ENCODE results near the gene SMTNL1. TPM values are rescaled to one million over a fixed set of nuclear protein-coding genes. Genes with fewer than 3 reads are reported as not detected.

Gene SMTNL1
- total and polyA plus RNA-seq, 9 of the 15 experiments (the other 6 are each of a cell fraction or from before 2014, with no cell fraction given), result not detected

- TF ChIP-seq ZNF740 (CRISPR knock-in tag; IDR thresholded peaks at IDR 0.05), result no peak
- no peak for TF ChIP-seq ZNF740 (tag; IDR thresholded peaks at IDR 0.05)
- no peak for TF ChIP-seq CBFA2T2 (conservative IDR thresholded peaks at IDR 0.05)
- TF ChIP-seq ZKSCAN3 (CRISPR knock-in tag; IDR thresholded peaks at IDR 0.05), result no peak
- no peak for TF ChIP-seq ATF7 (IDR thresholded peaks at IDR 0.05)
Measured at GRCh38 chr11:57543593-57543992, 6.2 kb downstream of the SMTNL1 start (continued).

- in situ Hi-C loops (cut with MboI), result no loop called here
- FAIRE-seq, result no peak
- no peaks in the 10 kb centered on the region for H3K9me3 ChIP-seq (replicated peaks; ENCODE audit: control insufficient read depth, insufficient read depth, low read depth, low read length)
- ChIA-PET POLR2A (interaction anchor here (0.6 to 1.2 kb wide), 3 partner anchors 9 to 53 kb away, joined by 3 read pairs; partner anchors contain the start of gene UBE2L6), CTCF (ENCODE audit: low intra/inter-chr PET ratio) (no interaction called here)
- H3K9me1 ChIP-seq (ENCODE audit: control insufficient read depth, insufficient read depth, low read length), result no peaks in the 10 kb centered on the region
- no peak overlapping the region for H3K9ac ChIP-seq (ENCODE audit: insufficient read depth in 1 of 2, low read depth in 2 of 2, low read length in 2 of 2)
- intact Hi-C loops (cut with micrococcal nuclease), result no loop called here
- no peak overlapping the region for H3K27ac ChIP-seq (ENCODE audit: extremely low read depth, low read depth, low read length)
- WGBS (ENCODE audit: insufficient coverage, low coverage, missing lambda C conversion rate), result 9% methylated on average over 4 of the region's 6 CpGs
- H3K4me2 ChIP-seq (ENCODE audit: insufficient read depth, low read length), result no peak overlapping the region
- H3K4me1 ChIP-seq (replicated peaks in 1 of 2; ENCODE audit: control insufficient read depth in 2 of 2, insufficient read depth in 2 of 2, low read length in 2 of 2), result peaks cover 6 to 9% of the 10 kb centered on the region in 2 experiments; a peak in 4 of 5 replicates
- no TSS peak for BruUV-seq (replicated peaks)
- no peaks in the 10 kb centered on the region for H3K36me3 ChIP-seq (ENCODE audit: control insufficient read depth, insufficient read depth, low read length)
- no peaks in the 10 kb centered on the region for H4K20me1 ChIP-seq (replicated peaks; ENCODE audit: control insufficient read depth, insufficient read depth, low read length)
- peaks cover 0 to 14% of the 10 kb centered on the region in 2 experiments; a peak in 2 of 5 replicates for H3K27me3 ChIP-seq (ENCODE audit: control insufficient read depth in 2 of 2, insufficient read depth in 2 of 2, low read length in 2 of 2)
- H3K79me2 ChIP-seq (ENCODE audit: control insufficient read depth, insufficient read depth, low read length), result no peaks in the 10 kb centered on the region
- DNase-seq (ENCODE audit: extremely low read depth in 1 of 4, low spot score in 3 of 4), result no peak
- H2AFZ ChIP-seq (ENCODE audit: low read depth, low read length), result no peak overlapping the region
- TF ChIP-seq E2F5 (CRISPR knock-in tag; IDR thresholded peaks at IDR 0.05), result no peak
- no peak for TF ChIP-seq CEBPG (CRISPR knock-in tag; IDR thresholded peaks at IDR 0.05)
- TF ChIP-seq CEBPG (tag; conservative IDR thresholded peaks at IDR 0.05 in 1 of 2, IDR thresholded peaks at IDR 0.05 in 1 of 2), result peak; percentile 22 to 54; a peak in 2 of 4 replicates
- peak; percentile 46 for TF ChIP-seq ZNF384 (IDR thresholded peaks at IDR 0.05; ENCODE audit: low read depth, low read length)
- TF ChIP-seq CEBPB (tag; IDR thresholded peaks at IDR 0.05), result peak; percentile 76
- no peak overlapping the region for H3K4me3 ChIP-seq
- ATAC-seq, result no peak
Measured at GRCh38 chr11:57544566-57544965, 7.2 kb downstream of the SMTNL1 start.

Measured in K562 (cell line).